WI38 (cell line): ENCODE measurements around the gene ABCB1.
"Not testable (repeated sequence)": the region's sequence is repeated elsewhere in the genome, so short reads cannot be mapped to it uniquely, and the experiment has no call there.

ENCODE experiments used
- H3K4me3 ChIP-seq: 2 replicates; pipeline ENCODE4 v1.5.1; 2011; ENCODE audit warnings: low read depth, mild to moderate bottlenecking, control low read depth, low read length
- CTCF ChIP-seq: IDR thresholded peaks from 2 replicates; pipeline ENCODE4 v1.5.1; 2012; ENCODE audit warnings: low read depth, mild to moderate bottlenecking, control low read depth, low read length

The ABCB1 gene

DNA sequence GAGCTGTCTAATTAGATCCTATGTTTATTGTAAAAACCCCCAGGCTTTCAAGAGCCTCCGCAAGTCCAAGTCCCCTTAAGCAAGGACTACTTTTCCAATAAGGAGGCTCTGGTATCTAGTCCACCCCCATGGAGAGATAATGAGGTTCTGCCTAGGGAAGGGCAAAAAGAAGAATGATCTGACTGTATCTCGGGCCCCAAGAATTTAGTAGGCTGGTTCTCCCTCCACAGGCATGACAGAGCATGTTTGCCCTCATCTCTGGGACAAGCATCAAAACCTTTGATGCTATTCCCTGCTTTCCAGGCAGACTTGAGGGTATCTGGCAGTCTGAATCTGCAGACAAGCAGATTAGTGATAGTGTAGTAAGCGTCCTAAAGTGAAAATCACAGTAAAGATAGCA is 19.0 kb downstream of the ABCB1 start:
- H3K4me3 ChIP-seq: no peak overlapping the region
- TF ChIP-seq CTCF: no peak

DNA sequence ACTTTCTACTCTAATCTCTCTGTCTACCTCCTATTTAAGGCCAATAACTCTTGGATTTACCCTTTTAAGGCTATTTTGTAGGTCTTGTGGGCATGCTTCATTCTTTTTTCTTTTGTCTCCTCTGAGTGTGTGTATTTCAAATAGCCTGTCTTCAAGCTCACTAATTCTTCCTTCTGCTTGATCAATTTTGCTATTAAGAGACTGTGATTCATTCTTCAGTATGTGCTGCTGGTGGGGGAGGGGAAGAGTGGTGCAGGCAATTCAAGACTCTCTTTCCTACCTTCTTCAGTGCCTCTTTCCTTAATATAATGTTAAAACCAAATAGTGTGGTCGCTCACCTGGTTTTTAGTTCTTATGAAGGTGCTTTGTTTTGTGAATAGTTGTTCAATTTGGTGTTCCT is 20.0 kb downstream of the ABCB1 start:
- TF ChIP-seq CTCF: no peak
- H3K4me3 ChIP-seq: no peak overlapping the region

GRCh38 chr7:87575521-87575920 is 25.2 kb downstream of the ABCB1 start:
- TF ChIP-seq CTCF: no peak
- no peak overlapping the region for H3K4me3 ChIP-seq

- no peak for TF ChIP-seq CTCF
- no peak overlapping the region for H3K4me3 ChIP-seq
Measured at GRCh38 chr7:87574630-87575029, 26.1 kb downstream of the ABCB1 start.

DNA sequence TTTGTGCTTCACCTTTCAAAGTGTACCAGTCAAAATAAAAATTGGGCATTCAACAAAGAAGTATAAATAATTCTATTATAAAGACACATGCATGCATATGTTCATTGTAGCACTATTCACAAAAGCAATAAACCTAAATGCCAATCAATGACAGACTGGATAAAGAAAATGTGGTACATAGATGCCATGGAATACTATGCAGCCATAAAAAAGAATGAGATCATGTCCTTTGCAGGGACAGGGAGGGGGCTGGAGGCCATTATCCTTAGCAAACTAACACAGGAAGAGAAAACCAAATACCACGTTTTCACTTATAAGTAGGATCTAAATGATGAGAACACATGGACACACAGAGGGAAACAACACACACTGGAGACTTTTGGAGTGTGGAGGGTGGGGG is 28.2 kb downstream of the ABCB1 start:
- H3K4me3 ChIP-seq: not testable (repeated sequence)

DNA sequence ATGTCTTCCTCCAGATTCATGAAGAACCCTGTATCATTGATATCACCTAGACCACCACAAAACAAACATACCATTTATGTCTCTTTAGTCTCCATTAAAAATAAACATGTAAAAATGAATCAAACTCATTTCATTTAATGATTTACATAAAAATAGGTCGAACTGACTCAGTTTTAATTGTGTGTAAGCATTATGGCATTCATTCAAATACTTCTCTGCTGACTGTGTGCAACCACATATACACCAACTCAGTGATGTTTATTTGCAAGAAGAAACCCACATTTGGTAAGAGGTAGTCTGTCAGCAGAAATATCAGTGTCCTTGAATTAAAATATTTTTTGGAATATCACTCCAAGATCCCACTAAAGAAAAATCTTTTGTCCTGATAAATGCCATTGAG is 30.5 kb downstream of the ABCB1 start:
- TF ChIP-seq CTCF: no peak
- no peak overlapping the region for H3K4me3 ChIP-seq

DNA sequence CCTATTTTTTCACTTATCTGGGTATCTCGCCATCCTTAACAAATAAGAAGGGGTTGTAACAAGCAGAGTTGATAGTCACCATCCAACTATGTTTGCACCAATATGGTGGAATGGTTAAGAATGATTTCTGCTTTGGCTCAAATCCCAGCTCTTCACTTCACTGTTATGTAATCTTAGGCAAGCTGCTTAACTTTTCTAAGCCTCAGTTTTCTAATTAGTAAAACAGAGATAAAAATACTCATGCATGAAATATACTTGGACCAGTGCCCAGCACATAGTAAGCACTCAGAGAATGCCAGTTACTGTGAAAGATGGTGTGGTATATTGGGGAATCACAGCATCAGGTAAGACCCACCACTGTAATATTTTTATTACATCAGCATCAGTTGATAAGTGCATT is 33.6 kb downstream of the ABCB1 start:
- TF ChIP-seq CTCF: no peak

DNA sequence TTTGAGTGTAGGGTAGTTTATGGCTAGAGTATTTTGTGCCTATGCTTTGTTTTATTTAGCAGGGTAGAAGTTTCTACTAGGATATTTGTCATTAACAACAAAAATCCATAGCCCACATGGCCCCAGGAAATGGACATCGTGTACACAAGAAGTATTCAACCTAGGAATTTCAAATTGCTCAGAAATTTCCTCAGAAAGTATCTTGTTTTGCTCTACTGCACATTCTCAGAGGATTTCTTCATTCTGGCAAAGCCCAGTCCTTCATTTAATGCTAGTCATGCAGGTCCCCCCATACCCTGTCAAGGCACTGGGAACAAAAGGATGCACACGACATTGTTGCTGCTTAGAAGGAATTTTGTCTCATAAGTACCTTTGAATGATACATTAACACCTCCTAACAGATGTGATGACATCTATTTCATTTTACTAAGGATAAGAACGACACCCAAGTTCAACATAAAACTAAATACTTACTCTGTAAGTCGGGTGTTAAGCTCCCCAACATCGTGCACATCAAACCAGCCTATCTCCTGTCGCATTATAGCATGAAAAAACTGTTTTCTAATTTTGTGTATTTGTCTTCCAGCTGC is 34.3 kb downstream of the ABCB1 start:
- no peak for TF ChIP-seq CTCF
- H3K4me3 ChIP-seq: no peak overlapping the region

More for the DNA sequence above, 33.6 kb downstream of the ABCB1 start:
- no peak overlapping the region for H3K4me3 ChIP-seq
